GM18502 (cell line): ENCODE results near the gene GRP.
"Not testable (repeated sequence)": the region's sequence is repeated elsewhere in the genome, so short reads cannot be mapped to it uniquely, and the experiment has no call there.

ENCODE experiments used
- ATAC-seq: cut with Tn5 transposase; IDR thresholded peaks from one replicate; pipeline ENCODE4 v1.9.1; 2021; ENCODE audit warnings: mild to moderate bottlenecking; ENCODE audit not compliant: unreplicated experiment, poor library complexity

The GRP gene

DNA sequence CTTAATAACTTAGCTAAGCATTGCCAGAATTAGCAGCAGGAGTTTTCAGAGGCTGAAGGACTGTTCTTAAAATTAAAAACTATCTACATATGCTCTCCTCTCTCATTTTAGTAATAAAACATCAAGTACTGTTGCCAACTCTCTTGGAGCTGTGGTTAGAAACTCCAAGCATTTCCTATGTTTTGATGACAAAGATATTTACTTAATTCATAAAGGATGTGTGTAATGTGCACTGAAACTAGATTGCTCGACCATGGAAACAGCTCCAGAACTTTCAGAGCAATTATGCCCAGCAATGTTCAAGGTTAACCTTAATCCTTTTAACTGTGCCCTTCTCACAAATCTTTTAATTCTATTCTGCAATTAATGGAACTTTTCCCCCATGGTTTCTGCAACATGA, 8.4 kb downstream of the GRP start:
- no peak for ATAC-seq

DNA sequence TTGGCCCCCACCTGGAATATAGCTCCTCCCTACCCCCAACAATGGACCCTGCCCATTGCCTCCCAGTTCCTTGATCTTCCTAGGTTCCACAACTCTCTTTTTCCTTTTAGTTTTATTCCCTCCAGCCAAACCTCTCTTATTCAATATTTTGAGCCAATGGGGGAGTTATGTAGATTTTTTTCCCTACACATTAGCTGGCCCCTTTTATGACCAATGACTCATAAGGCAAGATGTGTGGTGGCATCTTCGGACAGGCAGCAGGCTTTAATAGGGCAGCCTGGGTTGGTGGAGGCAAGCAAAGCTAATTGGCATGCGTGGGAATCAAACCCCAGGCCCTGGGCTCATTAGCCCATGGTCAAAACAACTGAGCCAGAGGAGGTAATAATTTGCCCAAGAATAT, 9.2 kb downstream of the GRP start:
- ATAC-seq, result no peak

GRCh38 chr18:59229701-59230443, 9.9 kb downstream of the GRP start:
- ATAC-seq, result no peak

DNA sequence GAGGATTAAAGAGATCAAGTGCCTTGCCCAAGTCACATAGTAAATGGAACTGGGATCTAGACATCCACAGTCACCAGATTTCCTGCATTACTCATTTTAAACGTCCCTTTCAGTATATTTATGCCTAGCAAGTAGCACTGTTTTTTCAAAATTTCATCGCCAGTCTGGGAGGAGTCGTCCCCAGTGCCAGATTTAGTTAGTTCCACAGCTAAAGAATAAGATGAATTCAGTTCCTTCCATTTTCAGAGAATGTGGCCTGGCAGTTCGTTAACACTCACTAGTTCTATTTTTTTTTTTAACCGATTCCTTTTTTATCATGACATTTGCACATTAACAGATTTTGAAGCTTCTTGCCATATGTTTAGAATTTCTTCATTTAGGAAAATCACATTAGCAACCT, 11.2 kb downstream of the GRP start:
- no peak for ATAC-seq

DNA sequence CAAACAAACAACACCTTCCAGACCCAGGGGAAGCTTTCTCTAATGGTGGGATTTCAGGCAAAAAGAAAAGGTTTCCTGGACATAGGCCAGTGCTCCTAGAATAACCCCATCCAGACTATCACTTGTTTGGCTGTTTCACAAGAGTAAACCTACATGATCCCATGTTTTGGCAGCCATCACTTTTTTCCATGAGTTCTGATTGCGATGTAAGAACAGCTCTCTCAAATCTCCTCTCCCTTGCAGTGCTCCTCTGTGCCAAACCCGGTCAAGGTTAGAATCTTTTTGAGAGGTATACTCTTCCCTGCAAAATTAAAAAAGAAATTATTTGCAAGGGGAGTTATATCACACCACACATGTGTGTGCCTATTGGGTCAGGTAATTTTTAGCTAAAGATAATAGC, 11.9 kb downstream of the GRP start:
- ATAC-seq, result no peak

- no peak for ATAC-seq
Measured at GRCh38 chr18:59232309-59233016, 12.5 kb downstream of the GRP start.

DNA sequence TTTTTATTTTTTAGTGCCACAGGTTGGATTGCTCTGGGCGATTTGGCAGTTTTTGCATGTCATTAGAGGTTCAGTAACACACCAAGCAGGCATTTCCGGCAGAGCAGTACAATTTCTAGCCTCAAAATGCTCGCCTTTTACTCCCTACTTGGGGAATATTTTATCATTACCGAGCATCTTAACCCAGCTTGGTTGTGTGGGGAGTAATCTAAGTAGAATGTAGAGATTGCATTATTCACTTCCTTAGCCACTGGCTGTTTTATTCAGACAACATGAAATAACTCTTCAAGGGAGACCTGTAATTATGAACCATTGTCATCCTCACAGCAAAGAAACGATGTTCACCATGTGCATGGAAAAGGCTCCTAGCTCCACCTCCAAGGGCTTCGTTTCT, 13.1 kb downstream of the GRP start:
- ATAC-seq, result no peak

DNA sequence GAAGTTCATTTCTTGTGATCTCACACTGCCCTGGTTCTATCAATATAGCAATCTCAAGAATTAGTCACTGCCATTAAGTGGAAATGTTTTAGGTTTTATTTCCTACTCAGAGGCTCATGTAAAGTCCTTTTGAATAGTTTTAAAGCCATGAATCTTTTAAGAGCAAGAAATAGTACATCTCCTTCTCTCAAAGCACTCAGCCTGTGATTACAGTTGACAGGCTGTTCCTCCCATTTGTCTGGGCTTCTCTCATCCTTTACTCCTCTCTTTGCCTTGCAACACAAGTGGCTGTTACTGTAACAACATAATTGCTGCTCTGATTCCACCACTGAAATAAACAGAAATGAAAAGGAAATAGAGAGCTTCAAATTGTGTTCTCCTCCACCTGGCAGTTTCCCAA, 18.4 kb downstream of the GRP start:
- no peak for ATAC-seq

DNA sequence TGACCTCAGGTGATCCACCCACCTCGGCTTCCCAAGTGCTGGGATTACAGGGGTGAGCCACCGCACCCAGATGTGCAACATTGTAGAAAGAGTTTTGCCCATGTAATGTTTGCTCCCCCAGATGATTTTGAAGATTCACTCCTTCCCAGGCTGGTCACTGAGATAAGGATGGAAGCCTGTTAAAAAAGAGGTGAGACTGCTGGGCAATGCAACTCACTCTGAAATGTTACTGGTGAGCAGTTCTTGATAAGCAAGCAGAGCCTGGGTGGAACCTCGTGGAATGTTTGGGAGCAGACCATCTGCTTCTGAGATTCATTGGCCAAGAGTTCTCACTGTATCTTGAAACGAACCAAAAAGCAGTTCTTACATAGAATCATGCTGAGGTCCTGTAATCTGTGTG, 19.7 kb downstream of the GRP start:
- ATAC-seq, result no peak

- ATAC-seq, result no peak
Measured at GRCh38 chr18:59242906-59243305, 22.9 kb downstream of the GRP start.

- ATAC-seq, result no peak
Measured at GRCh38 chr18:59246796-59247195, 26.8 kb downstream of the GRP start.

DNA sequence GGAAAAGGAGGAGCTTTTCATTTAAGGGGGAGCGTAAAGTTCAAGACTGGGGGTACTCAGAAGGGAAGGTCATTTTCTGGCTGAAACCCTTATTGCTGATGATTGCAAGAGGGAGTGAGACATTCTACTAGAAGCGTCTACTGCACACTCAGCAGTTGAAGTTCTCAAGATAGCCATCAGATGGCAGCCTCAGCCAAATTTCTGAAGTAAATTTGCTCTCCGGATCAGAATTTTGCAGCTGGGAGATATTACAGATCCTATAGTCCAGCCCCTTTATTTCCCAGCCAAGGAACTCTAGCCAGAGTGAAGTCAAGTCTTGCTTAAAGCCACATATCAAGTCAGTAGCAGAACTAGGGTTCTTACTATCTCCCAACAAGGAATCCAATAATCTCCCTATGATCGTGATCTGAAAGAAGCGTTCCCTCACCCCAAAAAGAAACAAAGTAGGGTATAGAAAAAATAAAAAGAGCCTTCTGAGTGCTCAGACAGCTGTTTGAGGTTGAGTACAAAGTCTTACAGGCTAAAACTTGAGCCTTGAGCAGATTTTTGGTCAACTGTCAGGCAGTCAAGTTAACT, 29.3 kb downstream of the GRP start:
- no peak for ATAC-seq

DNA sequence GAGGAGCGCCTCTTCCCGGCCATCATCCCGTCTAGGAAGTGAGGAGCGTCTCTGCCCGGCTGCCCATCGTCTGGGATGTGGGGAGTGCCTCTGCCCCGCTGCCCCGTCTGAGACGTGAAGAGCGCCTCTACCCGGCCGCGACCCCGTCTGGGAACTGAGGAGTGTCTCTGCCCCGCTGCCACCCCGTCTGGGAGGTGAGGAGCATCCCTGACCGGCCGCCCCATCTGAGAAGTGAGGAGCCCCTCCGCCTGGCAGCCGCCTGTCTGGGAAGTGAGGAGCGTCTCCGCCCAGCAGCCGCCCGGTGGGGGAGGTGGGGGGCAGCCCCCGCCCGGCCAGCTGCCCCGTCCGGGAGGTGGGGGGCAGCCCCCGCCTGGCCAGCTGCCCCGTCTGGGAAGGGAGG, 35.5 kb downstream of the GRP start:
- ATAC-seq, result not testable (repeated sequence)

DNA sequence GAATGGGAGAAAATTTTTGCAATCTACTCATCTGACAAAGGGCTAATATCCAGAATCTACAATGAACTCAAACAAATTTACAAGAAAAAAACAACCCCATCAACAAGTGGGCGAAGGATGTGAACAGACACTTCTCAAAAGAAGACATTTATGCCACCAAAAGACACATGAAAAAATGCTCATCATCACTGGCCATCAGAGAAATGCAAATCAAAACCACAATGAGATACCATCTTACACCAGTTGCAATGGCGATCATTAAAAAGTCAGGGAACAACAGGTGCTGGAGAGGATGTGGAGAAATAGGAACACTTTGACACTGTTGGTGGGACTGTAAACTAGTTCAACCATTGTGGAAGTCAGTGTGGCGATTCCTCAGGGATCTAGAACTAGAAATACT, 41.9 kb downstream of the GRP start:
- ATAC-seq, result not testable (repeated sequence)

GRCh38 chr18:59262243-59262642, 42.3 kb downstream of the GRP start:
- ATAC-seq, result not testable (repeated sequence)

GRCh38 chr18:59263661-59264060, 43.7 kb downstream of the GRP start:
- ATAC-seq, result no peak

DNA sequence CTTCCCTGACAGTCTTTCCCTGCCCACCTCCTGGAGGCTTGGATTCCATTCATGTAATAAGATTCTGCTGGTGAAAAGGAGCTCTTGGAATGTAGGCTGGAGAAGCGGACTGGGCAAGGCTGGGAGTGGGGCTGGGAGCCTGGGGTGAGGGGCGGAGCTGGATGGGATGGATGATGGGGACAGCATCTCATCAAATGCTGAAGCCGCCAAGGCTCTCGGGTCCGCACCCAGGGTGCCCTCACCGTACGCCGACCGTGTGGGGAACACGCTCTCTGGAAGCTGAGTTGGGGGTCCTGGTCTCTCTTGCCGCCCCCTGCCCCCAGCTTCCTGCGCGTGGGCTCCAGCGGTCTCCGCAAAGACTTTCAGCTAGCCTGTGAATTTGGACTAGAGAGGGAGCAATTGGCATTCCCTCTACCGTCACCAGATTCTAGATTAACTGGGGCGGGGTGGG, 44.2 kb downstream of the GRP start:
- no peak for ATAC-seq

DNA sequence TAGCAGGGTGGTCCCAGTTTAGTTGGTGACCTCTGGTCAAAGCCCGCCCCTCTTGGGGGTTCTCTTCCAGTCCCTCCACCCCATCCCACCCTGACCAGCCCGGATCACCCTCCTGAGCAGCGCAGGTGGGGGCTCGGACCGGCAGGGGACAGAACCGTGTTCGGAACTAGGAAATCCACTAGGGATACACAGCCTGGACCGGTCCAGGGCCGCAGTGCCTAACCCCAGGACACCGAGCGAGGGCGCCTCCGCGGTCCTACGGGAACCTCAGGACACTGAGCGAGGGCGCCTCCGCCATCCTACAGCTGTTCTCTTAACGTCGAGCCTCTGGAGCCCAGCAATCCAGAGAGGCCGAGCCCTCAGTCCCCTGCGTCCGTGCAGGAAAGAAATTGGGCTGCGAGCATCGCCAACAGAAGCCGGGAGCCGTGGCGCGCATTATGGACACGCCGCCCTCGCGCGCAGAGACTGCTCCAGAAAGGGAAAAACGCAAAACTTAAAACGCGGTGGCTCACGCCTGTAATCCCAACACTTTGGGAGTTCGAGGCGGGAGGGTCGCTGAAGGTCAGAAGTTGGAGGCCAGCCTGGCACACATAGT, 44.8 kb downstream of the GRP start:
- no peak for ATAC-seq

- no peak for ATAC-seq
Measured at GRCh38 chr18:59265246-59265973, 45.5 kb downstream of the GRP start.

DNA sequence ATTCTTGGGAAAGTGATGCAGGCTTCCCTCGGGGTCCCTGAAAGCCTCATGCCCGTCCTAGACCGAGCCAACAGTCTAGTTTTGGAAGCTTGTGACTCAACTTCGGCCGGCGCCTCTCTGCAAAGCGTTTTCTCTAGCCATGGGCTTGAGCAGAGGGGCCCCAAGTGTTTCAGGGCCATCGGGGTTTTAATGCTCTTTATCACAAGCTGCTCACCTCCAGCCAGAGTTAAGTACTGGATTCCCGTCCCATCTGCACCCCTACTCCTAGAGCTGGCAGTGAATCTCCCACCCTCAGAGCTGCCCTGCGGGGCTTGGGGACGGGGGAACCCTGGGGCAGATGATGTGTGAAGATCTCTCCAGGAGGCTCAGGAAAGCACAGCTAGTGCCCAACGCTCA, 46.0 kb downstream of the GRP start:
- ATAC-seq, result no peak

DNA sequence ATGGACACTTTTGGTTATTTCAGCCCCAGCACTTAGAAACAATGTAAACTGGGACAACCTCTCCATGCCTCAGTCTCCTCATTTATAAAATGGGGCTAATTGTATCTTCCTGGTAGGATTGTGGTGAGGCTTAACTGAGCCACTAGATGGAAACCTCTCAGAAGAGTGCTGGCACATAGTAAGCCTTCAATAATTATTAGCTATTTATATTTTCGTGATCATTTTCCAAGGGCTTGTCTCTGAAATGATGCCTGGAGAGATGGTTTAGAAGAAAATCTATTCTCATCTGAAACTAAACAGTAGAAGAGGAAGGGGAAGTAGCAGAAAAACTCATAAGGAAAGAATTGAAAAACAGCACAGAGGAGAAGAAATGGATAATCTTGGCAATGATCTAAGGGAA, 46.5 kb downstream of the GRP start:
- no peak for ATAC-seq
